GM21529 (cell line): ENCODE data around the gene HTRA2.
"Not testable (repeated sequence)": the region's sequence is repeated elsewhere in the genome, so short reads cannot be mapped to it uniquely, and the experiment has no call there.

Source experiments
- ATAC-seq: cut with Tn5 transposase; IDR thresholded peaks from one replicate; pipeline ENCODE4 v1.9.1; 2021; ENCODE audit not compliant: unreplicated experiment

Gene HTRA2

DNA sequence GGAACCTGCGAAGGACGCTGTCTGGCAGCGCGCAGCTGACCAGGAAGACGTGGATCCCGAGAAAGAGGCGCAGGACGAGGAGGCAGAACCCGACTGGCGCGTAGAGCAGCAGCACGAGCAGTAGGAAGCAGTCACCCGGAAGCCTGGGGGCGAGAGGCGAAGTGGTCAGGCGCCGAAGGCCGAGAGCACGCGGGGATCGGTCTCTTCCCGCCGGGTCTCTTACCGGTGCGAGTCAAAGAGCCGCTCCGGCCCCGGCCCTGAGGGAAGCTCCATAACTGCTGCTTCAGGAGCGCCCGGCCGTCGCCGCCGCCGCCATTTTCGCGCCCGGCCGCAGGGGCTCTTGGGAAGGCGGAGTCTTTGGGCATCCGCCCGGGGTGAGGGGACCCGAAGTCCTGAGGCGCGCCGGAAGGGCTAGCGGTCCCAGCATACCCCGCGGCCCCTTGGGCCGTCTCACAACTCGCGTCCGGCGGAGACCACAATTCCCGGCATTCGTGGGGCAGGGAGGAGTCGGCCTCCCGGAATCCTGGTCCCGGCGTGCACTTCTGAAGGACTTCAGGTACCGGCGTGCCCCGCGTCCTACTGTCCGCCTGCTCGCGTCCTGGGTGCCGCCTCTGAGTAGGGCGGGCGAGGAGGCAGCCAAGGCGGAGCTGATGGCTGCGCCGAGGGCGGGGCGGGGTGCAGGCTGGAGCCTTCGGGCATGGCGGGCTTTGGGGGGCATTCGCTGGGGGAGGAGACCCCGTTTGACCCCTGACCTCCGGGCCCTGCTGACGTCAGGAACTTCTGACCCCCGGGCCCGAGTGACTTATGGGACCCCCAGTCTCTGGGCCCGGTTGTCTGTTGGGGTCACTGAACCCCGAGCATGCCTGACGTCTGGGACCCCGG, at the start of gene HTRA2, which contains the start of gene AUP1:
Gene HTRA2, plus strand, starts transcription at position 577 of the 882 bp plus-strand sequence. Its CDS starts 74 bp downstream, at position 651.
Gene AUP1, minus strand, starts transcription at position 350 of the 882 bp plus-strand sequence. Its CDS starts 77 bp downstream, at position 273.
- ATAC-seq: peak; percentile 79

DNA sequence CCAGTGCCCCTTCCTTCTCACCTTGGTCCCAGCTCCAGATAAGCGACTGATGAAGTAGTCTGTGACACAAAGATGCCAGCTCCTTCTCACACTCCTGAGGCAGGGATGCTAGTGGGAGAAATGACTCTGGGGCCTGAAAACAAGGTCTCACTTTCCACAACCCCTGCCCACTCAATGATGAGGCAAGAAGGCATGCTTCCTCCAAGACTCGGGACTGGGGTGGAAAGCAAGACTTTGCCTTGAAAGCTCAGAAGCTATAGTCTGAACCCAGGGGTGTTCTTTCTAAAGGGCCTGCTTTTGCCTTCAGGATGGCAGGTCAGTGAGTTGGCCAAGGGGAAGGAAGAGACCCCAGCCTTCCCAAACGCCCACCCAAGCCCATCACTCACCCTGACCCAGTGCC, 48.3 kb upstream of the HTRA2 start:
- ATAC-seq: no peak

DNA sequence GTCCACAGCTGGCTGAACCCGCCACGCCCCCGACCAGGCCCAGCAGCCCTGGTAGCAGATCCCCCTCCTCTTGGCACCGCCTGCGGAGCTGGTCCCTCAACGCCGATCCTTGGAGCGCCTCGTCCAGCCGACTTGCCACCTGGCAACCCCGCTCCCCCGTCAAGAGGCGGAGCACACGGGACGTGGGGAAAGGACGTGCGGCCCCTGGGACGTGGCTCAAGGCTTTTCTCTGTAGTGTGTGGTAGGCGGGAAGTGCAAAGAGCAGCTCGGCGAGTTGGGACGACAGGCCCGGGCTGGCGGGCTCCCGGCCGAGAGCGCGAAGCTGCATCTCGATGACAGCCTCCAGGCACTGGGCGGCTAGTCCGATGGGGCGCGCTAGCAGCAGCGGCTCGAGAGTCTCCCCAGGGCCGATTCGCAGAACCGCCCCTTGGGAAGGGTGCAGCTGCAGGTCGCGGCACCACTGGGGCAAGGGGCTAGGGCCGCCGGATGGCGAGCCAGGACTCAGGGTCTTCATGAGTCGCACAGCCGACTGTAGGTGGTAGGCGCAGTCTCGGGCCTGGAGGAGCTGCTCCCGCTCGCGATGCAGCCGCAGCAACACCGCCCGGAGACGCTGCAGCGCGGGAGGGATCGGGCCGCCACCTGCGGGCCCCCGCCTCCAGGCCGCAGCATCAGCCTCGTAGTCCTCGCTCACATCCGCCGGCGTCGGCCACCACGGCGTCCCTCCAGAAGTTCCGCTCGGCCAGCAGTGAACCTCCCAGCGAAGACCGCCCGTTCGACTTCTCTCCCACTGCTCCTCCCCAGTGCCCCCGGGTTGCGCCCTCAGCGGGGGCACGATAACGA, 47.6 kb upstream of the HTRA2 start:
- ATAC-seq: peak; percentile 41

DNA sequence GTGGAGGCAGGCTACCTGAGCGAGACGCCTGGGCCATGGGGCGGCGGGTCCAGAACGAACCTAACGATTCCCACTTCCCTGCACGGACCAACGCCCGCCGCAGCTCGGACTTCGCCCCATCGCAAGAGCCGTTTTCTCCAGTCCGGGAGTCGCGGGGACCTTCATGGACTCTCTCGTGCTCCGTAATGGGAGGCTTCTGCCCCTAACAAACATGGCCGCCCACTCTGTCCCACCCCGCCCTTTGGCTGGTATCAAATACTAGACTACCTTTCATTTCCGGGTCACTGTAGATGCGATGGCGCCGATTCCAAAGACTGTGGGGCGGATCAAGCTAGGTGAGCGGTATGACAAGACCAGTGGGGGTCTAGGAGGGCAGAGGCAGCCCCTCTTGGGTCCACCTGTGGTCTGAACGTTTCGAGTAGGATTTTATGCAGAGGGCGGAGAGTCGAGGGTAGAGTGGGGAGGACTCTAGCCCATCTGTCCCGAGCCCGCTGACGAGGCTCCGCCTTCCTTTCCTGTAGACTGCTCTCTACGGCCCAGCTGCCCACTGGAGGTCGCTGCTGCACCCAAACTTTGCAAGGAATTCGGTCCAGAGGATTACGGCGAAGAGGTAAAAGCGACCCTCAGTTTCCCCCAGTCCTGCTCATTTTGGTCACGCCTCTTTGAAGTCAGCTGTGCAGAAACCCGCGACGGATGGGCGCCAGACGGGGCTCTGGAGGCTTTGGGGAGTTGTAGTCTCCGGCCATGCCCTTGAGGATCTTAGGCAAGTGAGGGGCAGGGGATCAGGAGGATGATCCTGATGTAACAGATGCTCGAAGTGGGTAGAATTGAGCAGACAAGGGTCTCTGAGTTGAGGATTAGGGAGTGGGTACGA, 46.7 kb upstream of the HTRA2 start, which contains the start of the genes CCDC142 and TTC31:
Gene CCDC142, minus strand, starts transcription at position 198 of the 874 bp plus-strand sequence. Its CDS starts 161 bp downstream, at position 37.
Gene TTC31, plus strand, starts transcription at position 281 of the 874 bp plus-strand sequence. Its CDS starts 15 bp downstream, at position 296.
- ATAC-seq: peak; percentile 91

DNA sequence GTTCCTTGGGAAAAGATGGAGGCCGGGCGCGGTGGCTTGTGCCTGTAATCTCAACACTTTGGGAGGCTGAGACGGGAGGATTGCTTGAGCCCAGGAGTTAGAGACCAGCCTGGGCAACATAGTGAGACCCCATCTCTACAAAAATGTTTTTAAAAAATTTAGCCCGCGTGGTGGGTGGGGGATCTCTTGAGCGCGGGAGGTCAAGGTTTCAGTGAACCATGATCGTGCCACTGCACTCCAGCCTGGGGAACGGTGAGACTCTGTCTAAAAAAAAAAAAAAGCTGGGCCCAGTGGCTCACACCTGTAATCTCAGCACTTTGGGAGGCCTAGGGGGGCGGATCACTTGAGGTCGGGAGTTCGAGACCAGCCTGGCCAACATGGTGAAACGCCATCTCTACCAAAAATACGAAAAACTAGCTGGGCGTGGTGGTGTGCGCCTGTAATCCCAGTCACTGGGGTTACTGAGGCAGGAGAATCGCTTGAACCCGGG, 46.0 kb upstream of the HTRA2 start:
- not testable (repeated sequence) for ATAC-seq

DNA sequence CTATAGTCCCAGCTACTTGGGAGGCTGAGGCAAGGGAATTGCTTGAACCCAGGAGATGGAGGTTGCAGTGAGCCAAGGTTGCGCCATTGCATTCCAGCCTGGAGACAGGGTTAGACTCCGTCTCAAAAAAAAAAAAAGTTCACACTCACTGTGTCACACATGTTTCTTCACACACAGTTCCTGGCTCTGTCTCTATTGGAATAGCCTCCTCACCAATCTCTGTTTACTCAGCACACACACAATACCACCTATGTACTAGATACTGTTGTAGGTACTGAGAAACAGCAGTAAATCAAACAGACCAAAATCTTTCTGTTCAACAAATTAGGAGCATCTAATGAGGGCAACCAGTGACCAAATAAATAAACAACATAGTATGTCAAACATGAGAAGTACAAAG, 43.6 kb upstream of the HTRA2 start:
- ATAC-seq: no peak

DNA sequence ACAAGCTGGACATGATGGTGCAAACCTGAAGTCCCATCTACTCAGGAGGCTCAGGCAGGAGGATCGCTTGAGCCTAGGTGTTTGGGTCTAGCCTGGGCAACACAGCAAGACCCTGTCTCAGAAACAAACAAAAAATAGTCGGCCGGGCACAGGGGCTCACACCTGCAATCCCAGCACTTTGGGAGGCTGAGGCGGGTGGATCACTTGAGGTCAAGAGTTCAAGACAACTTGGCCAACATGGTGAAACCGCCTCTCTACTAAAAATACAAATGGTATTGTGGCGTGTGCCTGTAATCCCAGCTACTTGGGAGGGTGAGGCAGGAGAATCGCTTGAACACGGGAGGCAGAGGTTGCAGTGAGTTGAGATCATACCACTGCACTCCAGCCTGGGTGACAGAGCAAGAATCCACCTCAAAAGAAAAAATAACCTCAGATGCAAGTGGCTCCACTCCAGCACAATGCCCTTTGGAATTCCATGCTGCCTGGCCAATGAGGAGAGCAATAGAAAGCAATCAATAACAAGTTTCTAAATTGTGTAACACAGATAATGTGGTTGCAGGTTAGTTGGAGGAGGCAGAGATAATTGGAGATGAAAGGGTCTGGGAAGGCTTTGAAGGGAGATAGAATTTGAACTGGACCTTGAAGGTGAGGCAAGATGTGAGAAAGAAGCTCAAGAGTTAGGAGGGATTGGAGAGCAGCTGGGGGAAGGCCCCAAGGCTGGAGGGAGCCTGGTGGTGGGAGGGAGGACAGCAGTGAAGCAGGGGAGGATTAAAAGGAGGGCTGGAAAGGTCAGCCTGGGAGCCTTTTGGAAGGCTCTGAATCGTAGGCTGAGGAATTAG, 40.9 kb upstream of the HTRA2 start:
- ATAC-seq: no peak

DNA sequence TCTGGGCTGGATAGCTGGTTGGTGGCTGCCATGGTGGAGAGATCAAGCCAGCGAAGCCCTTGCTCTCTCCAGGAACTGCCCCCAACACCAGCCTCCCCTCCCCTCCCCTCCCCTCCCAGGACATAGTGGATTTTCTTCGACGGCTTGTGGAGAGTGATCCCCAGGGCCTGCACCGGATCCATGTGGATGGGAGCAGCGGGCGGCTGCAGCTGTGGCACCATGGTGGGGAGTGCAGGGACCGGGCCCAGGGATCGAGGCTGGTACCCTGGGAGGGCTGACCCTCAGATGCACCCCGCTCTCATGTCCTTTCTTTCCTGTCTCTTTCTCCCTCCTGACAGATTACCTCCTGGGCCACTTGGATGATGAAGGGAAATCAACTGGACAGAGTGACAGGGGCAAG, 39.8 kb upstream of the HTRA2 start:
- ATAC-seq: no peak

DNA sequence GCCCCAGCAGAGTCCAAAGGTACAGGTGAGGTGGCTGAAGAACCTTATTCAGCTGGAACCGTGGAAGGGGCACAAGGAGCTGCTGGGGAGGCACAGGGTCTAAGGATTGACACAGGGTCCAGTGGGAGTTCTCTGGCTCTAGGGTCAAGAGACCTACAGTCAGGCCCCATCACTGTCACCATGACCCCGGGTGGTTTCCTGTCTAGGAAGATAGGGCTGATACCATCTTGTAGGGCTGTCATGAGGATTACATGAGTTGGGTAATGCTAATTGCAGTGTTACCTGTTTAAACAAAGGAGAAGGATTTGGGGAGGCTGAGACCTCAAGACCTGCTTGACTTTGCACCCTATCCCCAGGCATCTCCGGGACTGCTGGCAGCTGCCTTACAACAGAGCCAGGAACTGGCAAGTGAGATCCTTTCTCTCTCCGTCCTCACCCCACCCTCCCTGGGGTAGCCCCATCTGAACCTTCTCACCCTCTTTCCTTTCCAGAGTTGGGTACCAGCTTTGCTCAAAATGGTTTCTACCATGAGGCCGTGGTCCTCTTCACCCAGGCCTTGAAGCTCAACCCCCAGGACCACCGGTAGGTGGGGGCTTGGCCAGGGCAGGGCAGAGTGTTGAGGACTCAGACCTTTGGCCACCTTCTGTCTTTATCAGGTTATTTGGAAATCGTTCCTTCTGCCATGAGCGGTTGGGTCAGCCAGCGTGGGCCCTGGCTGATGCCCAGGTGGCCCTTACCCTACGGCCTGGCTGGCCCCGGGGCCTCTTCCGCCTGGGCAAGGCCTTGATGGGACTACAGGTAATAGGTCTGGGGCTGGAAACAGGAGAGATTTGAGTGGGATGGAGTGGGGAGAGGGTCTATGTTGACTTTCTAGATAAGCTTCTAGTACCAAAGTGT, 37.8 kb upstream of the HTRA2 start:
- ATAC-seq: no peak

DNA sequence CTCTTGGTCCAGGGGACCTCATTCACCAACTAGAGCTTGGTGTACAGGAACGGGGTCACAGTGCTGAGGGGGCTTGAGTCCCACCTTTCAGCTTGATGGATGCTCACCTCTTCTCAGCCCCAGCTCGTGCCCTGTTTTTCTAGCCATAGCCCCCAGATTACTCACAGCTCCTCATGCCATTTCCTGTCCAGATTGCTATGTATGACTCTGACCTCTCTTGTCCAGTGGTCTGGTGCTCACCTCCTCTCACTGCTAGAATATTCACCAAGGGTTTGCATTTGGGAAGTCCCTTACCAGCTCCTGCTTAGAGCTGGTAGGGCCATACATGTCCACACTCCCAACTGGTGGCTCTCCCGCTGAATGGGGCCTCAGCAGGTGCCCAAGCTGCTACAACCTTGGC, 36.2 kb upstream of the HTRA2 start:
- ATAC-seq: no peak

DNA sequence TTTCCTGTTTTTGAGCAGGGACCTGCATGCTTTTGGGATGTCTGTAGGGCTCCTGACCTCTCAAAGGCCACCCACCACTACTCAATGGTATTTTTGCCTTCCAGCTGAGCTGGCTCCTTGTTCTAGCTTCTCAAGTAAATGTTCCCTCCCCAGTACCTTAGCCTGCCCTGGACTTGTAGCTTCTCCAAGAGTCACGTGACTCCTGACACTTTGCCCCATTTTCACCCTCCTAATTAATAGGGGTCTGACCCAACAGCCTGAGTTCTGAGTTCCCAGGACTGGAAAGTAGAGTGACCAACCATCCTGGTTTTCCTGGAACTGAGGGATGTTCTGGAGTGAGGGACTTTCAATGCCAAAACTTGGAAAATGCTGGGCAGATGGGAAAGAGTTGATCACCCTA, 34.3 kb upstream of the HTRA2 start:
- no peak for ATAC-seq

DNA sequence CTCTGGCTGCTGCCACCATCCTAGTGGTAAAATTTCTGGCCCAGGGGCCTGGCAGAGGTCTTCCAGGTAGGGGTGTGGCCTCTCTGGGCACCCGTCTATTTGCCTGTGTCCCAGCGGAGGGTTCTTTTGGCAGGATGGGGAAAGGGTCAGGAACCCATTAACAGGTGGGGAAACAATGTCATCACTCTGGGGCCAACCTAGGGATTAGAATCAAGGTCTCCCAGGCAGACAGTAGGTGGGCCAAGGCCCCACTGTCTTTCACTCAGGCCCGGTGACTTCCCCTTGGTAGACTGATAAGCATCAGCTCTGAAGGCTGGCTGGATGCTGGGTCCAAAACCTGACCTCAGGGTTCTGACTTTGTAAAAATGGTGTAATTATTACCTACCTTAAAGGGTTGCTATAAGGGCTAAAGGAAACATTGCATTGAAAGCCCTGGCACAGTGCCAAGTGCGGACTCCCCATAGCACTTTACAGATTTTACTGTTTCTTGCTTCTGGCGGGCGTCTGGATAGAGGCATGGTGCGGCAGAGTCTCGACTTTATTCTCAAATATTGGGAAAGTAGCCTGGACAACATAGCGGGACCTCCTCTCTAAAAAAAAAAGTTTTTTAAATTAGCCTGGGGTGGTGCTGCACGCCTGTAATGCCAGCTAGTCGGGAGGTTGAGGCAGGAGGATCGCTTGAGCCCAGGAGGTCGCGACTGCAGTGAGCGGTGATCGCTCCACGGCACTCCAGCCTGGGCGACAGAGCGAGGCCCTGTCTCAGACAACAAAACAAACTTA, 32.5 kb upstream of the HTRA2 start:
- ATAC-seq: no peak

DNA sequence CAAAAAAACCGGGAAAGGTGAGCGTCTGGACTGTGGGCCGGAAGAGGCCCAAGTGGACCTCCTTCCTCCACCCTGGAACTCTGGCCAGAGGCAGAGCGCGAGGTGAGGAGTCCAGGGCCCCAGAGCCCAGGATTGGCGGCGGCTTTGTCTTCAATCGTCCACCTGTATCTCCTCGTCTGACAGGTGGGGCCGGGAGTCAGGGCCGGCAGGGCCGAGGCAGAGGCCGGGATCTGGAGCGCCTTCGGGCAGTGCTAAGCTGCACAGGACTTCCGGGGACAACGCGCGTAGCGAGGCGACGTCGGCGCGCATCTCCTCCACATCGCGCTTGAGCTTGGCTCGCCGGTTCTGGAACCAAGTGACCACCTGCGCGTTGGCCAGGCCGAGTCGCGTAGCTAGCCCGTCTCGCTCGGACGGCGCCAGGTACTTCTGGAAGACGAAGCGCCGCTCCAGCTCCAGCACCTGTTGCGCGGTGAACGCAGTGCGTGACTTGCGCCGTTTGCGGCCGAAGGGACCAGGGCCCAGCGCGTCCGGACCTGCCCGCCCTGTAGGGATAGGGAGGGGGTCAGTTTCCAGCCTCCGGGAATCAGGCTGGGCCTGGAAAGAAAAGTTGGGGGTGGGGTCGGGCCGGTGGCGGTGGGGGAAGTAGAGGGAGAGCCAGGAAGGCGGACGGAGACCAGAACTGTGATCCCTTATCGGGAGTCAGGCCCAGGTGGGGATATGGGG, 31.8 kb upstream of the HTRA2 start:
- peak; percentile 36 for ATAC-seq

DNA sequence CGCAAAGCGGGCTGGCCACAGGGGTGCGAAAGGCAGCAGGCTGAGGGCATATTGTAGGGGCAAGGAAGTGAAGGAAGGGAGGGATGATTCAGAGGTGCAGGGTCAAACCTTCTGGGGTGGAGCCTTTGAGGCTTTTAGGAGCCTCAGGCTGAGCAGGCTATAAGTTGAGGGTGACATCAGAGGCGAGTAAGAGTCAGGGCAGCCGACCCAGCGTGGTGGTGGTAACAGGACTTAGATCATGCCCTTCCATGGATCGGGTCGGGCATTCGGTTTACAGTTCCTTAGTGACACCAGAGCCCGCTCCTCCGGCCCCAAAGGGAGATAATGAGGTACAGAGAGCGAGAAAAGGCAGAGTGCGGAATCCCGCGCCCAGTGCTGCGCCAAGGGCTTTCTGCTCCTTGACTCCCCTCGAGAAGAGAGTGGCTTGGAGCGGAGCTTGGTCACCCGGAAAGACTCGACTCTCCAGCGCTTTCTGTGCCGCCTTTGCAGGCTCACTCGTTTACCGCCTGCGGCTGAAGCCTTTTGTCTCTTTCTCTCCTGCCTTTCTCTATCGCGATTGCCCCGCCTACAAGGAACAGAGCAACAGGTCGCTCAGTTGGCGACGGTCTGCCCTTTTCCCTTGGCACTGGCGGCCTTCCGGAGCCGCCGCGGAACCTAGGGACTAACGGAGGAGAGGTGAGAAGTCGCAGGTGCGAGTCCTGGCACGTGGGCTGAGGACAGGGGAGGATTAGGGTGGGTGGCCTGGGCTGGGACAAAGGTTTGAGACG, 31.1 kb upstream of the HTRA2 start:
- no peak for ATAC-seq

DNA sequence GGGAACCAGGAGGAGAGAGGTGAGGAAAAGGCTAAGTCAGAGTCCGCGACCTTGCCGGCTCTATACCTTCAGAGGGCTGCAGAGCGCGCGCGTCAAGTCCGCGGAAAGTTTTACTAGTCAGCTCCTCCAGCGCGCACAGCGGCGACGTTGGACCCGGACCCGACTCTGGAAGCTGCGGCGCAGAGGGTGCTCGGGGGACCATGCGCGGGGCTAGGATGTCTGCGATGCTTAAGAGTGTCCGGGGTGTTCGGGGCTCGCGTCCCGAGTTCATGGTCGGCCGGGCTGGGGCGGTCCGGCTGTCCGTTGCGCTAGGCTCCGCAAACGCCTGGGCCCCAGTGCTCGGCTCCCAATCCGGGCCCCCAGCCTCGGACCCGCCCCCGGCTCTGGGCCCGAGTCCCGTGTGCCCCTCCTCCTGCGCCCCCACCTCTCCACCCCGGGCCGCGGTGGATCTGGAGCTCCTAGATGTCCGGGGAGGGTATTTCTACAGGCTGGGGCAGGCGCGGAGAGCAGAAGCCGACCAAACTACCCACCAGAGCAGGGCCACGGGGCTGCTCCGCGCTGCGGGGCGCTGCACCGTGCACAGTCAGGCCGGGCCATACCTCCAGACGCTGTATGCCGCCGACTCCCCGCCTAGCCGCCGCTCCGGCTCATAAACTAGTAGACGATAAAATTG, 30.3 kb upstream of the HTRA2 start, which contains the start of gene LBX2:
Gene LBX2, minus strand, starts transcription at position 337 of the 673 bp plus-strand sequence. Its CDS starts 66 bp downstream, at position 271.
- no peak for ATAC-seq
